GM19043 (cell line): ENCODE data around the gene PLD1.
"Not testable (repeated sequence)": the region's sequence is repeated elsewhere in the genome, so short reads cannot be mapped to it uniquely, and the experiment has no call there.

Experiments used
- ATAC-seq: cut with Tn5 transposase; IDR thresholded peaks from one replicate; pipeline ENCODE4 v1.9.1; 2021; ENCODE audit warnings: low read depth; ENCODE audit not compliant: unreplicated experiment

The PLD1 gene

GRCh38 chr3:171711461-171712170 lies 98.7 kb downstream of the PLD1 start:
- ATAC-seq, result no peak

- ATAC-seq, result no peak
These were observed 99.9 kb downstream of the PLD1 start for GRCh38 chr3:171710359-171710758.

GRCh38 chr3:171704814-171705213 lies 105.5 kb downstream of the PLD1 start:
- no peak for ATAC-seq

- ATAC-seq, result no peak
These were observed 106.3 kb downstream of the PLD1 start for GRCh38 chr3:171704002-171704401.

GRCh38 chr3:171703144-171703543 lies 107.1 kb downstream of the PLD1 start:
- no peak for ATAC-seq

GRCh38 chr3:171700653-171701052 lies 109.6 kb downstream of the PLD1 start:
- no peak for ATAC-seq

GRCh38 chr3:171700157-171700556 lies 110.1 kb downstream of the PLD1 start:
- no peak for ATAC-seq

GRCh38 chr3:171699601-171700000 lies 110.7 kb downstream of the PLD1 start:
- no peak for ATAC-seq

- no peak for ATAC-seq
These were observed 113.5 kb downstream of the PLD1 start for GRCh38 chr3:171696805-171697204.

- ATAC-seq, result no peak
These were observed 114.9 kb downstream of the PLD1 start for GRCh38 chr3:171695426-171695825.

GRCh38 chr3:171694888-171695287 lies 115.4 kb downstream of the PLD1 start:
- ATAC-seq, result no peak

- not testable (repeated sequence) for ATAC-seq
These were observed 117.7 kb downstream of the PLD1 start for GRCh38 chr3:171692551-171692950.

- no peak for ATAC-seq
These were observed 118.8 kb downstream of the PLD1 start for GRCh38 chr3:171691485-171691884.

- no peak for ATAC-seq
These were observed 120.0 kb downstream of the PLD1 start for GRCh38 chr3:171690281-171690680.

GRCh38 chr3:171688593-171688992 lies 121.7 kb downstream of the PLD1 start:
- no peak for ATAC-seq

- no peak for ATAC-seq
These were observed 122.3 kb downstream of the PLD1 start for GRCh38 chr3:171688002-171688401.

- ATAC-seq, result no peak
These were observed 122.7 kb downstream of the PLD1 start for GRCh38 chr3:171687581-171687980.

GRCh38 chr3:171687064-171687463 lies 123.2 kb downstream of the PLD1 start:
- no peak for ATAC-seq

GRCh38 chr3:171685116-171685895 lies 125.0 kb downstream of the PLD1 start:
- no peak for ATAC-seq

- ATAC-seq, result no peak
These were observed 126.1 kb downstream of the PLD1 start for GRCh38 chr3:171684221-171684620.

GRCh38 chr3:171682743-171683142 lies 127.5 kb downstream of the PLD1 start:
- no peak for ATAC-seq
